GM12875 (cell line): ENCODE measurements around the gene CCDC183.

Source experiments
- H3K4me3 ChIP-seq: one replicate; pipeline ENCODE4 v1.5.1; 2011; ENCODE audit warnings: low read depth, low read length, control low read depth
- CTCF ChIP-seq: IDR thresholded peaks from 2 replicates; pipeline ENCODE4 v1.5.1; 2011; ENCODE audit warnings: low read depth, mild to moderate bottlenecking, control low read depth, inconsistent platforms, low read length, moderate library complexity, borderline replicate concordance; ENCODE audit not compliant: insufficient read depth

The CCDC183 gene

GRCh38 chr9:136827794-136828473 lies 31.8 kb downstream of the CCDC183 start:
- TF ChIP-seq CTCF, result no peak
- no peak overlapping the region for H3K4me3 ChIP-seq

- TF ChIP-seq CTCF, result no peak
- H3K4me3 ChIP-seq, result no peak overlapping the region
Observed at GRCh38 chr9:136828474-136829140, 32.5 kb downstream of the CCDC183 start.

- H3K4me3 ChIP-seq, result no peak overlapping the region
- no peak for TF ChIP-seq CTCF
Observed at GRCh38 chr9:136829412-136829811, 33.3 kb downstream of the CCDC183 start.

GRCh38 chr9:136829981-136830885 lies 34.1 kb downstream of the CCDC183 start:
- H3K4me3 ChIP-seq, result no peak overlapping the region
- TF ChIP-seq CTCF, result no peak

- TF ChIP-seq CTCF, result no peak
- H3K4me3 ChIP-seq, result no peak overlapping the region
Observed at GRCh38 chr9:136831002-136831719, 35.0 kb downstream of the CCDC183 start.

- TF ChIP-seq CTCF, result no peak
Observed at GRCh38 chr9:136831720-136832104, 35.6 kb downstream of the CCDC183 start.

More at GRCh38 chr9:136831720-136832104, 35.6 kb downstream of the CCDC183 start:
- H3K4me3 ChIP-seq, result no peak overlapping the region
